AG04450 (cell line): ENCODE results near the gene BCL2L1. TPM values are rescaled to one million over a fixed set of nuclear protein-coding genes. Genes with fewer than 3 reads are reported as not detected.

Experiments used
- CTCF ChIA-PET: fragments of 300-600, 350-600 bp; formaldehyde crosslinking; extraction: SDS; loops from one replicate; lab custom pipeline; 2022; ENCODE audit warnings: antibody characterized with exemption, inconsistent platforms; lab: Charles Lee
- POLR2A ChIA-PET: fragments of 350-600 bp; formaldehyde crosslinking; extraction: SDS; loops from one replicate; lab custom pipeline; 2021; ENCODE audit warnings: antibody characterized with exemption, inconsistent platforms; lab: Yijun Ruan, JAX
- DNase-seq: peaks from one replicate; pipeline ENCODE4 v3.0.0-alpha.2; 2011; ENCODE audit warnings: low read depth, low spot score
- H3K27ac ChIP-seq: one replicate; pipeline ENCODE4 v1.5.1; 2012; ENCODE audit warnings: low read depth, low read length, control low read depth
- H3K27me3 ChIP-seq: one replicate; pipeline ENCODE4 v1.6.0; 2012; ENCODE audit warnings: low read length; ENCODE audit not compliant: control insufficient read depth, insufficient read depth
- H3K4me3 ChIP-seq: 2 replicates; pipeline ENCODE4 v1.5.1; 2011; ENCODE audit warnings: mild to moderate bottlenecking, low read depth, low read length, control low read depth
- H3K9me3 ChIP-seq: 2 replicates; pipeline ENCODE4 v1.5.1; 2012; ENCODE audit warnings: low read length; ENCODE audit not compliant: control insufficient read depth, insufficient read depth
- CTCF ChIP-seq: IDR thresholded peaks from 2 replicates; pipeline ENCODE4 v1.5.1; 2011; ENCODE audit warnings: low read depth, low read length, control low read depth, inconsistent platforms
- polyA plus RNA-seq: library from polyadenylated mRNA; depleted of rRNA; stranded (reverse); fragments of >200 nt; gene quantifications from 2 replicates; pipeline ENCODE4 v1.2.3, GENCODE V29; 2011

The BCL2L1 gene
- polyA plus RNA-seq, 1 experiment = 57.5 TPM

DNA sequence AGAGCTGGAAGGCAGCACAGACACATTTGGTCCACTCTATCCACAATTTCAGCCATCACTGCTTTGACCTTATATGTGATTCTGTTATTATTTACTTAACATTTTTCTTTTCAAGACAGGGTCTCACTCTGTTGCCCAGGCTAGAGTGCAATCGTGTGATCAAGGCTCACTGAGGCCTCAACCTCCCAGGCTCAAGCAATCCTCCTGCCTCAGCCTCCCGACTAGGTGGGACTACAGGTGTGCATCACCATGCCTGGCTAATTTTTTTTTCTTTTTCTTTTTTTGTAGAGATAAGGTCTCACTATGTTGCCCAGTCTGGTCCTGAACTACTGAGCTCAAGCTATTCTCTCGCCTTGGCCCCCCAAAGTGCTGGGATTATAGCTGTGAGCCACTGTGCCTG, 40.3 kb downstream of the BCL2L1 start:
- no peaks in the 10 kb centered on the region for H3K27me3 ChIP-seq
- no peak for TF ChIP-seq CTCF
- no peak overlapping the region for H3K27ac ChIP-seq
- CTCF ChIA-PET = no interaction called here
- H3K9me3 ChIP-seq = no peaks in the 10 kb centered on the region
- no peak overlapping the region for H3K4me3 ChIP-seq
- DNase-seq = no peak
- POLR2A ChIA-PET = no interaction called here

- DNase-seq = no peak
- Histone ChIP-seq H3K27me3 (no peaks in the 10 kb centered on the region), H3K27ac (no peak overlapping the region), H3K9me3 (no peaks in the 10 kb centered on the region), H3K4me3 (no peak overlapping the region)
- TF ChIP-seq CTCF = no peak
- POLR2A ChIA-PET = no interaction called here
- CTCF ChIA-PET = interaction anchor here (1.0 to 1.6 kb wide), 2 partner anchors 20 to 42 kb away, joined by 3 to 4 read pairs; no protein-coding TSS in a partner anchor
These were observed 40.9 kb downstream of the BCL2L1 start for GRCh38 chr20:31681769-31682168.

GRCh38 chr20:31681128-31681727, 41.4 kb downstream of the BCL2L1 start:
- Histone ChIP-seq H3K9me3 (no peaks in the 10 kb centered on the region), H3K27me3 (no peaks in the 10 kb centered on the region), H3K27ac (no peak overlapping the region), H3K4me3 (no peak overlapping the region)
- TF ChIP-seq CTCF = no peak
- ChIA-PET CTCF (interaction anchor here (1.0 to 1.6 kb wide), 2 partner anchors 20 to 42 kb away, joined by 3 to 4 read pairs; no protein-coding TSS in a partner anchor), POLR2A (no interaction called here)
- DNase-seq = no peak

- POLR2A ChIA-PET = no interaction called here
- no peak overlapping the region for H3K27ac ChIP-seq
- no peak for DNase-seq
- no peaks in the 10 kb centered on the region for H3K27me3 ChIP-seq
- CTCF ChIA-PET = interaction anchor here (1.4 to 1.6 kb wide), 4 partner anchors 19 to 123 kb away, joined by 3 to 12 read pairs (median 4); no protein-coding TSS in a partner anchor
- no peaks in the 10 kb centered on the region for H3K9me3 ChIP-seq
- no peak for TF ChIP-seq CTCF
- no peak overlapping the region for H3K4me3 ChIP-seq
These were observed 42.2 kb downstream of the BCL2L1 start for GRCh38 chr20:31680286-31681127.
